ENCODE data around the gene KCNG2. TPM values are rescaled to one million over a fixed set of nuclear protein-coding genes. Genes with fewer than 3 reads are reported as not detected.

KCNG2 gene
- total and polyA plus RNA-seq, 2 experiments from 2014 or later: 0.13 to 0.52 TPM

GRCh38 chr18:79760881-79761280, 36.9 kb upstream of the KCNG2 start:
- peaks cover 6% of the 10 kb centered on the region for H3K36me3 Mint-ChIP-seq (ENCODE audit: low read depth)
- Histone ChIP-seq H3K27ac (ENCODE audit: low read depth) (no peak overlapping the region), H3K79me2 (replicated peaks; ENCODE audit: insufficient read depth) (no peaks in the 10 kb centered on the region), H3K36me3 (ENCODE audit: insufficient read depth) (no peaks in the 10 kb centered on the region), H3K4me1 (ENCODE audit: insufficient read depth) (no peaks in the 10 kb centered on the region), H3K9me2 (ENCODE audit: insufficient read depth) (no peaks in the 10 kb centered on the region), H2AFZ (no peak overlapping the region), H3F3A (replicated peaks; ENCODE audit: low read depth) (no peaks in the 10 kb centered on the region), H3K4me2 (no peak overlapping the region), H3K27me3 (ENCODE audit: insufficient read depth) (no peaks in the 10 kb centered on the region), H4K20me1 (replicated peaks; ENCODE audit: insufficient read depth) (0 out of 2 replicates have a peak, but pooled peaks cover 3% of the 10 kb centered on the region), H3K4me3 (no peak overlapping the region)
- H3K4me3 Mint-ChIP-seq: no peak overlapping the region
- ATAC-seq: no peak
- no peak for DNase-seq (ENCODE audit: low spot score)
- H3K4me1 Mint-ChIP-seq: no peaks in the 10 kb centered on the region
- H3K9me3 Mint-ChIP-seq: peaks cover 28% of the 10 kb centered on the region; the same call in 2 of the 3 replicates
- H3K27ac Mint-ChIP-seq: no peak overlapping the region
- peaks cover 2% of the 10 kb centered on the region for H3K27me3 Mint-ChIP-seq (ENCODE audit: insufficient read depth, low read depth, poor library complexity)
- TF ChIP-seq NANOG (IDR thresholded peaks at IDR 0.05; ENCODE audit: borderline replicate concordance) (no peak), REST (IDR thresholded peaks at IDR 0.05; ENCODE audit: unreplicated experiment) (no peak), ZNF114 (CRISPR knock-in tag; IDR thresholded peaks at IDR 0.05) (no peak), POLR2AphosphoS5 (IDR thresholded peaks at IDR 0.05; ENCODE audit: low read depth) (no peak), ZNF462 (CRISPR knock-in tag; IDR thresholded peaks at IDR 0.05) (no peak), EZH2 (IDR thresholded peaks at IDR 0.05; ENCODE audit: low read depth, unreplicated experiment) (no peak), JUNB (IDR thresholded peaks at IDR 0.05; ENCODE audit: unreplicated experiment) (no peak), ZNF331 (CRISPR knock-in tag; IDR thresholded peaks at IDR 0.05; ENCODE audit: low read depth) (no peak), STAT1 (IDR thresholded peaks at IDR 0.05; ENCODE audit: unreplicated experiment) (no peak), CTCF (conservative IDR thresholded peaks at IDR 0.05; ENCODE audit: low read depth in 2 of 2) (no peak), CREB1 (CRISPR knock-in tag; IDR thresholded peaks at IDR 0.05; ENCODE audit: low read depth) (no peak)

Measured in GM23338 (cell line).